ENCODE results near the gene TMEM179.

The TMEM179 gene

GRCh38 chr14:104593241-104593701 lies 11.3 kb downstream of the TMEM179 start:
- TF ChIP-seq CTCF (IDR thresholded peaks at IDR 0.05; ENCODE audit: extremely low read depth, missing control alignments): no peak
- DNase-seq (ENCODE audit: low spot score): no peak

- TF ChIP-seq CTCF (IDR thresholded peaks at IDR 0.05; ENCODE audit: extremely low read depth, missing control alignments): no peak
Observed at GRCh38 chr14:104592785-104593184, 11.8 kb downstream of the TMEM179 start.

GRCh38 chr14:104592292-104592672 lies 12.3 kb downstream of the TMEM179 start:
- no peak for DNase-seq (ENCODE audit: low spot score)
- TF ChIP-seq CTCF (IDR thresholded peaks at IDR 0.05; ENCODE audit: extremely low read depth, missing control alignments): no peak

More at GRCh38 chr14:104592785-104593184, 11.8 kb downstream of the TMEM179 start:
- DNase-seq (ENCODE audit: low spot score): no peak

GRCh38 chr14:104591506-104592291 lies 12.9 kb downstream of the TMEM179 start:
- TF ChIP-seq CTCF (IDR thresholded peaks at IDR 0.05; ENCODE audit: extremely low read depth, missing control alignments): no peak
- no peak for DNase-seq (ENCODE audit: low spot score)

- no peak for TF ChIP-seq CTCF (IDR thresholded peaks at IDR 0.05; ENCODE audit: extremely low read depth, missing control alignments)
- DNase-seq (ENCODE audit: low spot score): no peak
Observed at GRCh38 chr14:104591031-104591430, 13.5 kb downstream of the TMEM179 start.

GRCh38 chr14:104590240-104590965 lies 14.2 kb downstream of the TMEM179 start:
- DNase-seq (ENCODE audit: low spot score): no peak
- TF ChIP-seq CTCF (IDR thresholded peaks at IDR 0.05; ENCODE audit: extremely low read depth, missing control alignments): no peak

All from GM20000 (cell line).